ENCODE measurements around the gene RNF181. TPM values are rescaled to one million over a fixed set of nuclear protein-coding genes. Genes with fewer than 3 reads are reported as not detected.
A peak's percentile ranks its signal among the peaks of the same experiment; 100 is the strongest.

The RNF181 gene
- total and polyA plus RNA-seq, 2 of the 13 experiments (the other 11 are each of a cell fraction or from before 2014, with no cell fraction given) = 224 to 578 TPM

GRCh38 chr2:85561280-85562212 is 34.0 kb upstream of the RNF181 start, which contains the start of gene GGCX (continued):
- TF ChIP-seq HDAC6 (IDR thresholded peaks at IDR 0.05; ENCODE audit: low read depth, low read length) (no peak), GATAD1 (CRISPR knock-in tag; IDR thresholded peaks at IDR 0.05) (peak; percentile 97), ZNF558 (CRISPR knock-in tag; IDR thresholded peaks at IDR 0.05; ENCODE audit: borderline replicate concordance) (0 out of 2 replicates have a peak, but pooled peaks have one; percentile 38), CSRNP1 (CRISPR knock-in tag; IDR thresholded peaks at IDR 0.05) (peak; percentile 77), ETV6 (CRISPR knock-in tag; conservative IDR thresholded peaks at IDR 0.05) (peak; percentile 48), MXD4 (CRISPR knock-in tag; IDR thresholded peaks at IDR 0.05) (no peak), HMGA1 (CRISPR knock-in tag; conservative IDR thresholded peaks at IDR 0.05) (no peak), ZBTB44 (CRISPR knock-in tag; IDR thresholded peaks at IDR 0.05) (no peak; the same call in 1 of the 2 replicates), DRAP1 (CRISPR knock-in tag; IDR thresholded peaks at IDR 0.05) (peak; percentile 95), RXRB (CRISPR knock-in tag; IDR thresholded peaks at IDR 0.05; ENCODE audit: borderline replicate concordance) (peak; percentile 62; the same call in 1 of the 2 replicates), ZNF33A (CRISPR knock-in tag; IDR thresholded peaks at IDR 0.05; ENCODE audit: borderline replicate concordance) (peak; percentile 83; the same call in 1 of the 2 replicates), ZGPAT (CRISPR knock-in tag; IDR thresholded peaks at IDR 0.05) (peak; percentile 88), ZBTB20 (CRISPR knock-in tag; IDR thresholded peaks at IDR 0.05; ENCODE audit: borderline replicate concordance, low read depth) (0 out of 2 replicates have a peak, but pooled peaks have one; percentile 80)
- TF ChIP-seq, protein P1, sequence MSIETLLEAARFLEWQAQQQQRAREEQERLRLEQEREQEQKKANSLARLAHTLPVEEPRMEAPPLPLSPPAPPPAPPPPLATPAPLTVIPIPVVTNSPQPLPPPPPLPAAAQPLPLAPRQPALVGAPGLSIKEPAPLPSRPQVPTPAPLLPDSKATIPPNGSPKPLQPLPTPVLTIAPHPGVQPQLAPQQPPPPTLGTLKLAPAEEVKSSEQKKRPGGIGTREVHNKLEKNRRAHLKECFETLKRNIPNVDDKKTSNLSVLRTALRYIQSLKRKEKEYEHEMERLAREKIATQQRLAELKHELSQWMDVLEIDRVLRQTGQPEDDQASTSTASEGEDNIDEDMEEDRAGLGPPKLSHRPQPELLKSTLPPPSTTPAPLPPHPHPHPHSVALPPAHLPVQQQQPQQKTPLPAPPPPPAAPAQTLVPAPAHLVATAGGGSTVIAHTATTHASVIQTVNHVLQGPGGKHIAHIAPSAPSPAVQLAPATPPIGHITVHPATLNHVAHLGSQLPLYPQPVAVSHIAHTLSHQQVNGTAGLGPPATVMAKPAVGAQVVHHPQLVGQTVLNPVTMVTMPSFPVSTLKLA (IDR thresholded peaks at IDR 0.05) = no peak
- TF ChIP-seq, protein P2, sequence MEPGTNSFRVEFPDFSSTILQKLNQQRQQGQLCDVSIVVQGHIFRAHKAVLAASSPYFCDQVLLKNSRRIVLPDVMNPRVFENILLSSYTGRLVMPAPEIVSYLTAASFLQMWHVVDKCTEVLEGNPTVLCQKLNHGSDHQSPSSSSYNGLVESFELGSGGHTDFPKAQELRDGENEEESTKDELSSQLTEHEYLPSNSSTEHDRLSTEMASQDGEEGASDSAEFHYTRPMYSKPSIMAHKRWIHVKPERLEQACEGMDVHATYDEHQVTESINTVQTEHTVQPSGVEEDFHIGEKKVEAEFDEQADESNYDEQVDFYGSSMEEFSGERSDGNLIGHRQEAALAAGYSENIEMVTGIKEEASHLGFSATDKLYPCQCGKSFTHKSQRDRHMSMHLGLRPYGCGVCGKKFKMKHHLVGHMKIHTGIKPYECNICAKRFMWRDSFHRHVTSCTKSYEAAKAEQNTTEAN (CRISPR knock-in tag; conservative IDR thresholded peaks at IDR 0.05) = peak; percentile 45
- TF ChIP-seq, protein P3, sequence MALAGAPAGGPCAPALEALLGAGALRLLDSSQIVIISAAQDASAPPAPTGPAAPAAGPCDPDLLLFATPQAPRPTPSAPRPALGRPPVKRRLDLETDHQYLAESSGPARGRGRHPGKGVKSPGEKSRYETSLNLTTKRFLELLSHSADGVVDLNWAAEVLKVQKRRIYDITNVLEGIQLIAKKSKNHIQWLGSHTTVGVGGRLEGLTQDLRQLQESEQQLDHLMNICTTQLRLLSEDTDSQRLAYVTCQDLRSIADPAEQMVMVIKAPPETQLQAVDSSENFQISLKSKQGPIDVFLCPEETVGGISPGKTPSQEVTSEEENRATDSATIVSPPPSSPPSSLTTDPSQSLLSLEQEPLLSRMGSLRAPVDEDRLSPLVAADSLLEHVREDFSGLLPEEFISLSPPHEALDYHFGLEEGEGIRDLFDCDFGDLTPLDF (CRISPR knock-in tag; IDR thresholded peaks at IDR 0.05) = 0 out of 2 replicates have a peak, but pooled peaks have one; percentile 8
- TF ChIP-seq, protein P4, sequence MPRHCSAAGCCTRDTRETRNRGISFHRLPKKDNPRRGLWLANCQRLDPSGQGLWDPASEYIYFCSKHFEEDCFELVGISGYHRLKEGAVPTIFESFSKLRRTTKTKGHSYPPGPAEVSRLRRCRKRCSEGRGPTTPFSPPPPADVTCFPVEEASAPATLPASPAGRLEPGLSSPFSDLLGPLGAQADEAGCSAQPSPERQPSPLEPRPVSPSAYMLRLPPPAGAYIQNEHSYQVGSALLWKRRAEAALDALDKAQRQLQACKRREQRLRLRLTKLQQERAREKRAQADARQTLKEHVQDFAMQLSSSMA (CRISPR knock-in tag; IDR thresholded peaks at IDR 0.05) = 0 out of 2 replicates have a peak, but pooled peaks have one; percentile 13
